Measurements from ENCODE around the gene ALK.

The ALK gene

DNA sequence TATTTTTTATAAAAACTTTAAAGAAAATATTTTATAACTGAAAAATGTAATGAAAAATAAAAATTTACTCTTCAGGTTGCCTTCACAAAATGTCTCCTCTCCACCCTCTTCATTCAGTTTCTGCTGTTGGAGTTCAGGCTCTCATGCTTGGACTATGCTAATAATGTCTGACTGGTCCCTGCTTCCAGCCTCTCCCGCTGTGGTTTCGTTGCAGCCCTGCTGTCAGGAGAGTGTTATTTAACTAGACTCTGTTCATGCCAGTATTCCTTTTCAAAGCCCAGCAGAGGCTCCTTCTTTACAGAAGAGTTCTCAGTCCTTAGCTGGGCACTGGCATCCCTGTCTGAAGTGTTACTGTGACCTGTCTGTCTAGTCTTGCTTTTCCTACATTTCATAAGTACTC lies 765.8 kb downstream of the ALK start:
- DNase-seq (ENCODE audit: low spot score), result no peak

DNA sequence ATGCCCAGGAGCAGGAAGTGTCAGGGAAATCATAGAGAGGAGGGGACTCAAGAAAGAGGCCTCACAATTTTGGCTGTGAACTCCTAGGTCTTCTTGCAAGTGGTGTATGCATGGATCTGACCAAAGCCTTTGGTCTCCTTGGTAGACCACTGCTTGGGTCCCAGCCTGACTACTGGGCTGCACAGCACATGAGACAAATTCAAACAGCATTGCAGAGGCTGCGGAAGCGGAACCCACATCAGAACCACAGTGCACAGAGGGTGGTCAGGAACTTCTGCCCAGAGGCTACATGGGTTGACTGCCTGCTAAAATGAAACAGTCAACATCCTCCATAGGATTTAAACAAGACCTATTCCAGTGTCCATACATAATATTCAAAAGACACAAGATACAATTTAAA lies 766.8 kb downstream of the ALK start:
- no peak for DNase-seq (ENCODE audit: low spot score)

DNA sequence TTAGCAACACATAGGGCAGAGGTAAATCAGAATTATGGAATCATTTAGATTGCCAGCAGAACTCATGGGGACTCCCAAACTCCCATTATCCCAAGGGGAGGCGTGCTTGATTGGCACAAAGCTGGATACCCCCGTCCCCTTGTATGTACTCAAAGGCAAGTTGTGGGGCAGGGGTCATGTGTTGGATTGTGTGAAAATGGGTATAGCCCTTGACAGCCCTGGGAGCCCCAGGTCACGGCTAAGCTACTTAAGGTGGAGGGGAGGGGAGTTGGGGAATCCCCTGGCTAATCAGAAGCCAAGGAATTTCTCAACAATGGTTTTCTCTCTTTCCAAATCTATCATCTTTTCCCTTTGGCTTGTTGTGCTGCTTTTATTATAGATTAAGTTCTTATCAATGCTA lies 773.4 kb downstream of the ALK start:
- no peak for DNase-seq (ENCODE audit: low spot score)

DNA sequence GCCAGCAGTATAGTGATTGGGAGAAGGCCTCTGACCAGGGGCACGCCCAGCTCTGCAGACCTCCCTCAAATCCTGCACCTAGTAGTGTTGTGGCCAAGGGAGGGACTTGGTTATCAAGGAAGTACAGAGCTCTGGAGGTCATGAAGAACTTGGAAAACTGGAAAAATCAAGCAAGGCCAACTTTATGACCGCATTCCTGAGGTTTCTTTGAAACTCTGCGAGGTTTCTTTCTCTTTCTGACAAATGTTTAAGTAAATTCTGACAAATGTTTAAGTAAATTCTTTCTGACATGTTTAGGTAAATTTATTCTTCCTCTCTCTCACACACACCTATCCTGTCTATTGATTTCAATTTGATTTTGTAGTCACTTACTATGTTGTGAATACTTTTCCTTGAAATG lies 775.2 kb downstream of the ALK start:
- DNase-seq (ENCODE audit: low spot score), result no peak

DNA sequence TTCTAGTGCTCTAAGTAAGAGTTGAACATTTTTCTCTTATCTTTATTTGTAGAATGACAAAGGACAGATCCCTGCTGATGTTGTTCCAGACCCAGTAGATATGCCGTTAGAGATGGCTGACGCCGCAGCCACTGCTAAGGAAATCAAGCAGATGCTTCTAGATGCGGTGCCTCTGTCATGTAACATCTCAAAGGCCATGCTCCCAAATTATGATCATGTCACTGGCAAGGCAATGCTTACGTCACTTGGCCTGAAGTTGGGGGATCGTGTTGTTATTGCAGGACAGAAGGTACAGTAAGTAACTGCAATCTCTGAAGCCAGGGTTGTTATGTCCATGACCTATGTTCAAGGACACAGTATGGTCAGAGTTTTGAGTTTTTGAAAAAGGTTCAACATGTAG lies 777.7 kb downstream of the ALK start:
- no peak for DNase-seq (ENCODE audit: low spot score)
